Breast epithelium (tissue), 3 donors: ENCODE results near the gene ATP5F1E.

Experiments used
- POLR2A ChIP-seq: fragments of 450-650 bp; IDR thresholded peaks from one replicate; pipeline ENCODE4 v1.6.1; 2016; ENCODE audit warnings: antibody characterized with exemption, mild to moderate bottlenecking, moderate library complexity
- POLR2AphosphoS5 ChIP-seq, 3 donors: sonication (generic); formaldehyde crosslinking; IDR thresholded peaks; one replicate each; pipeline ENCODE4 v1.6.1; 2017; ENCODE audit warnings: antibody characterized with exemption in 3 of 3
- TF ChIP-seq, protein P1 (sequence below), 3 donors: fragments of 450-650 bp; IDR thresholded peaks; one replicate each; pipeline ENCODE4 v1.5.1; 2016 to 2017; ENCODE audit warnings: antibody characterized with exemption in 3 of 3, mild to moderate bottlenecking in 3 of 3, moderate library complexity in 3 of 3

DNA sequence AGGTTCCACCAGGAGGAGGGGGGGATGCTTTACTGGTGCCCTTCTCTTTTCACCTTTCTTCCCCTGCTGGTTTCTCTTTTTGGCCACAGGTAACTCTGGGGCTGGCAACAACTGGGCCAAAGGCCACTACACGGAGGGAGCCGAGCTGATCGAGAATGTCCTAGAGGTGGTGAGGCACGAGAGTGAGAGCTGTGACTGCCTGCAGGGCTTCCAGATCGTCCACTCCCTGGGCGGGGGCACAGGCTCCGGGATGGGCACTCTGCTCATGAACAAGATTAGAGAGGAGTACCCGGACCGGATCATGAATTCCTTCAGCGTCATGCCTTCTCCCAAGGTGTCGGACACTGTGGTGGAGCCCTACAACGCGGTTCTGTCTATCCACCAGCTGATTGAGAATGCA is 8.5 kb downstream of the ATP5F1E start:
- TF ChIP-seq POLR2AphosphoS5 (IDR thresholded peaks at IDR 0.05) (no peak), POLR2A (no peak)
- TF ChIP-seq, protein P1, sequence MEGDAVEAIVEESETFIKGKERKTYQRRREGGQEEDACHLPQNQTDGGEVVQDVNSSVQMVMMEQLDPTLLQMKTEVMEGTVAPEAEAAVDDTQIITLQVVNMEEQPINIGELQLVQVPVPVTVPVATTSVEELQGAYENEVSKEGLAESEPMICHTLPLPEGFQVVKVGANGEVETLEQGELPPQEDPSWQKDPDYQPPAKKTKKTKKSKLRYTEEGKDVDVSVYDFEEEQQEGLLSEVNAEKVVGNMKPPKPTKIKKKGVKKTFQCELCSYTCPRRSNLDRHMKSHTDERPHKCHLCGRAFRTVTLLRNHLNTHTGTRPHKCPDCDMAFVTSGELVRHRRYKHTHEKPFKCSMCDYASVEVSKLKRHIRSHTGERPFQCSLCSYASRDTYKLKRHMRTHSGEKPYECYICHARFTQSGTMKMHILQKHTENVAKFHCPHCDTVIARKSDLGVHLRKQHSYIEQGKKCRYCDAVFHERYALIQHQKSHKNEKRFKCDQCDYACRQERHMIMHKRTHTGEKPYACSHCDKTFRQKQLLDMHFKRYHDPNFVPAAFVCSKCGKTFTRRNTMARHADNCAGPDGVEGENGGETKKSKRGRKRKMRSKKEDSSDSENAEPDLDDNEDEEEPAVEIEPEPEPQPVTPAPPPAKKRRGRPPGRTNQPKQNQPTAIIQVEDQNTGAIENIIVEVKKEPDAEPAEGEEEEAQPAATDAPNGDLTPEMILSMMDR (IDR thresholded peaks at IDR 0.05) = no peak
